ENCODE data around the gene FANCC.
"Not testable (repeated sequence)": the region's sequence is repeated elsewhere in the genome, so short reads cannot be mapped to it uniquely, and the experiment has no call there.

Gene FANCC

DNA sequence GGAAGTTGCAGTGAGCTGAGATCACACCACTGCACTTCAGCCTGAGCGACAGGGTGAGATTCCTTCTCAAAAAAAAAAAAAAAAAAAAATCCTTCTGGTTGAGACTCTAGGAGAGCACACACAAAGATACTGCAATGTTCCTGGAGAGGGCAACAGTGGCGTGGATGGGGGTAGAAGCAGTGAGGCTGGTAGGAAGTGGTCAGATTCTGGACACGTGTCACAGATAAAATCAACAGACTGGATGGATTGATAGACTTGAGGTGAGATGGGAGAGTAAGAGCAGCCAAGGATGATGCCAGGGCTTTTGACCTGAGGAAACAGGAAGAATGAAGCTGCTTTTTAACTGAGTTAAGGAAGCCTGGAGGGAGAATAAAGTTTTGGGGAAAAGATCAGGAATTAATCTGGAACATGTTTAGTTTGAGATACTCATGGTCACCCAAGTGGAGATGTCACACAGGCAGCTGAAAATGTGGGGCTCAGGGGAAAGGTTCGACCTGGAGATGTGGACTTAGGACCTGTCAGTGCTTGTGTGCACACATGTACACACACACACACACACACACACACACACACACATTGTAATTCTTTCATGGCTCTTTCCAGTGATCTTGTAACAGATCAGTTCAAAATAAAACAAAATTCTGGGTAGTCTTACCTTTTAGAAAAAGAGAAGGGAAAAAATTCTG, 88.1 kb downstream of the FANCC start:
- Histone ChIP-seq H2AFZ (ENCODE audit: low read depth, low read length) (no peak overlapping the region), H3K9me3 (ENCODE audit: low read length) (peaks cover 12% of the 10 kb centered on the region), H3K4me1 (ENCODE audit: insufficient read depth, low read length) (peaks cover 10% of the 10 kb centered on the region), H3K4me3 (ENCODE audit: low read length) (no peak overlapping the region), H3K36me3 (ENCODE audit: insufficient read depth, low read length) (no peaks in the 10 kb centered on the region), H3K27me3 (ENCODE audit: insufficient read depth, low read length) (no peaks in the 10 kb centered on the region)

DNA sequence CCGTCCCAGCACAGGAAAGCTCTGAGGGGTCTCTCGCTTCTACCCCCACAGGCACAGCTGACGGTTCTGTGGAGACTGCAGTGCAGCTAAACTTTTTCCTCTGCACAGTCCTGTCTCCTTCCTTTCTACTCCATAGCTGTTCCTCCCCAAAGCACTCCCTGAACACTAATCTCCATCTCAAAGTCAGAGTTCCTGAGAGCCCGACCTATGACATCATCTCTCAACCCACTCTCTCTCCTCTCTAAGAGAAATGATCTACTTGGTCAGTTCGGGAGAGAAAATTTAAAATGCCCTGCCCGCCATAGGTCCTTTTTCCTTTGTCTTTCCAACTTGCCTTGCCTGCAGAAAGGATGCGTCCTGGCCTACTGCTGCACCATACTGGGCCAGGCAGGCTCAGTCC, 90.6 kb downstream of the FANCC start:
- Histone ChIP-seq H3K27me3 (ENCODE audit: insufficient read depth, low read length) (no peaks in the 10 kb centered on the region), H3K36me3 (ENCODE audit: insufficient read depth, low read length) (no peaks in the 10 kb centered on the region), H3K4me1 (ENCODE audit: insufficient read depth, low read length) (peaks cover 10% of the 10 kb centered on the region), H3K9me3 (ENCODE audit: low read length) (peaks cover 8% of the 10 kb centered on the region), H3K4me3 (ENCODE audit: low read length) (no peak overlapping the region), H2AFZ (ENCODE audit: low read depth, low read length) (no peak overlapping the region)

DNA sequence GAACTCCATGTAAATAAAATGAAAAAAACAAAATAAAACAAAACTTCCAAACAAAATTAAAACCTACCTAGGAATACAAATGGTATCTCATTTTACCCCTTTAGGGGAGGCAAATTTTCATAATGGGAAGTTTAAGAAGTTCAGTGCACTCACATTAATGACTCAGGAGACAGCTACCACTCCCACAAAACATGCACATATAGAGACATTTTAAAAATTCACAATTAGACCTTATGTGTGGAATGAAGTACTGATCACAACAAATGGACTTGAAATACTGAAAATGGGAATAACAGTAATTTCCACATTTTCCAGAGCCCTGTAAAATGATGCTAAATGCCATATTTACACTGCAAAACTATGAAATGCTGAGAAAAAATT, 91.8 kb downstream of the FANCC start:
- peaks cover 10% of the 10 kb centered on the region for H3K4me1 ChIP-seq (ENCODE audit: insufficient read depth, low read length)
- no peaks in the 10 kb centered on the region for H3K36me3 ChIP-seq (ENCODE audit: insufficient read depth, low read length)
- no peak overlapping the region for H2AFZ ChIP-seq (ENCODE audit: low read depth, low read length)
- no peak overlapping the region for H3K4me3 ChIP-seq (ENCODE audit: low read length)
- H3K9me3 ChIP-seq (ENCODE audit: low read length): peaks cover 2% of the 10 kb centered on the region
- H3K27me3 ChIP-seq (ENCODE audit: insufficient read depth, low read length): no peaks in the 10 kb centered on the region

DNA sequence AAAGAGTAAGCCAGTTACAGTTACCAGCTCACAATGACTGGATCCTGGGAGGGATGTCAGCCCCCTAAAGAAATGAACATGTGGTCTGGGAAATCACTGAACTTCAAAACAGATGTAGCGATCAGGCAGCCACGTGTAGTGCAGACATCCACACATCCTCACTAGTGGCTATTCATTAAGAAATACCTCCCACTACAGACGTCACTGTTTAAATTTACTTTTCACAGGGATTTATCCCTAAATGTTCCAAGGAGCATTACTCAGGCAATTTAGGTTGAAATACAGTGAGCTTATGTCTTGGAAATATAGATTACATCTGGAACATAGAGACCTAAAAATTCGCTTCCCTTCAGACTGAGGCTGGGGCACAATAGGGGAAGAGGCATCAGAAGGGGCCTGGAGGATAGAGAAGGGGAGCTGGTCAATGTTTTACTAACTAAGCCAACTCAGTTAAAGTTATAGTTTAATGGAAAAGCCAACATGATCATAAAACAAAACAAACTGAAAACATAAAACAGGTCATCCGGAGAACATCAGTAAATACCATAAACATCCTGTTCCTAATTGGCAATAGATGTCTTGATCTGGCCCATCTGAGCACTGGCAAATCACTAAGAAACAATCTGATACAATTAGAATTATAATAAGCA, 92.3 kb downstream of the FANCC start:
- H3K27me3 ChIP-seq (ENCODE audit: insufficient read depth, low read length): no peaks in the 10 kb centered on the region
- peaks cover 10% of the 10 kb centered on the region for H3K4me1 ChIP-seq (ENCODE audit: insufficient read depth, low read length)
- no peak overlapping the region for H3K4me3 ChIP-seq (ENCODE audit: low read length)
- H3K36me3 ChIP-seq (ENCODE audit: insufficient read depth, low read length): no peaks in the 10 kb centered on the region
- H2AFZ ChIP-seq (ENCODE audit: low read depth, low read length): no peak overlapping the region
- H3K9me3 ChIP-seq (ENCODE audit: low read length): peaks cover 2% of the 10 kb centered on the region

DNA sequence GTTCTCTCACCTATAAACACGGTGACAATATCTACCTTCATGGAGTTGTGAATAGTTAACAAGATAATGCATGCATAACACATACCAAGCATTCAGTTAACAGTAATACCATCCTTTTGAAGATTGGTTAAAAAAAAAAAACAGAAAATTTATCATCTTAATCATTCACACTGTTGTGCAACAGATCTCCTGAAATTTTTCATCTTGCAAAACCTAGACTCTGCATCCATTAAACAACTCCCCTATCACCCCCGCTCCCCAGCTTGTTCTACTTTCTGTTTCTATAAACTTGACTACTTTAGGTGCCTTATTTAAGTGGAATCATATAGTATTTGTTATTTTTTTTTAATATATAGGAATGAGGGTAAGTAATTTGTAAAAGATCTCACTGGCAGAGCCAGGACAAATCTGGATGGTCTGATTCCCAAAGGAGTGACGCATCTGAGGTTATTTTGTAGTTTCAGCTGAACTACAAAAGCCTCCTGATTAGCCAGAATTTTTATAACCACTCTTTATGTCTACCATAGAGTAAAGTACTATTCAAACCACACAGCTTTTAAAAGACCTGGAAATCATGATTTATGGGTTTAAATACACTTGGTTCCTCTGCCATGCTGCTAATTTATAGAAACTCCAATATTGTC, 93.0 kb downstream of the FANCC start:
- Histone ChIP-seq H3K27me3 (ENCODE audit: insufficient read depth, low read length) (no peaks in the 10 kb centered on the region), H3K9me3 (ENCODE audit: low read length) (no peaks in the 10 kb centered on the region), H3K4me1 (ENCODE audit: insufficient read depth, low read length) (peaks cover 10% of the 10 kb centered on the region), H2AFZ (ENCODE audit: low read depth, low read length) (no peak overlapping the region), H3K4me3 (ENCODE audit: low read length) (no peak overlapping the region), H3K36me3 (ENCODE audit: insufficient read depth, low read length) (no peaks in the 10 kb centered on the region)

DNA sequence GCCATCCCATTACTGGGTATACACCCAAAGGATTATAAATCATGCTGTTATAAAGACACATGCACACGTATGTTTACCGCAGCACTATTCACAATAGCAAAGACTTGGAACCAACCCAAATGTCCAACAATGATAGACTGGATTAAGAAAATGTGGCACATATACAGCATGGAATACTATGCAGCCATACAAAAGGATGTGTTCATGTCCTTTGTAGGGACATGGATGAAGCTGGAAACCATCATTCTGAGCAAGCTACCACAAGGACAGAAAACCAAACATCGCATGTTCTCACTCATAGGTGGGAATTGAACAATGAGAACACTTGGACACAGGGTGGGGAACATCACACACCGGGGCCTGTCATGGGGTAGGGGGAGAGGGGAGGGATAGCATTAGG, 97.2 kb downstream of the FANCC start:
- H3K27me3 ChIP-seq (ENCODE audit: insufficient read depth, low read length); H3K9me3 ChIP-seq (ENCODE audit: low read length); H3K36me3 ChIP-seq (ENCODE audit: insufficient read depth, low read length); H3K4me1 ChIP-seq (ENCODE audit: insufficient read depth, low read length); H3K4me3 ChIP-seq (ENCODE audit: low read length); H2AFZ ChIP-seq (ENCODE audit: low read depth, low read length): not testable (repeated sequence)

DNA sequence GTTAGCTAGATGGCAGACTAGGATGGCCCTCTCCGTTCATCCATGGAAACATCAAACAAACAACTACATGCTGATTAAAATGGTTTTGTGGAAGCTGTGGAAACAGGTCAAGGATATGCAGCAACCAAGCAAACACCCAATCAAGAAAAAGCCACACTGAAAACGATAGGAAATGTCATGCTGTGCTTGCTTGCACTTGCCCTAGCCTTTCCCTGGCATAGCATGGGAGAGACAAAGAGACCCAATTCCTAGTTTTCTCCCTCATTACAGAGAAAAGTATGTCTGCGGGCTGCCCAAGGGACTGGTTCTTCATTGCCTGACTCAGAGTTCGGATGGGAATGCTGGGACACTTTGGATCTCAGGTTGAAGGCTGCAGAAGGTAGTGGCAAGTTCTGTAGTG, 98.7 kb downstream of the FANCC start:
- Histone ChIP-seq H3K36me3 (ENCODE audit: insufficient read depth, low read length) (no peaks in the 10 kb centered on the region), H3K27me3 (ENCODE audit: insufficient read depth, low read length) (no peaks in the 10 kb centered on the region), H3K9me3 (ENCODE audit: low read length) (no peaks in the 10 kb centered on the region), H3K4me1 (ENCODE audit: insufficient read depth, low read length) (no peaks in the 10 kb centered on the region), H3K4me3 (ENCODE audit: low read length) (no peak overlapping the region), H2AFZ (ENCODE audit: low read depth, low read length) (no peak overlapping the region)

DNA sequence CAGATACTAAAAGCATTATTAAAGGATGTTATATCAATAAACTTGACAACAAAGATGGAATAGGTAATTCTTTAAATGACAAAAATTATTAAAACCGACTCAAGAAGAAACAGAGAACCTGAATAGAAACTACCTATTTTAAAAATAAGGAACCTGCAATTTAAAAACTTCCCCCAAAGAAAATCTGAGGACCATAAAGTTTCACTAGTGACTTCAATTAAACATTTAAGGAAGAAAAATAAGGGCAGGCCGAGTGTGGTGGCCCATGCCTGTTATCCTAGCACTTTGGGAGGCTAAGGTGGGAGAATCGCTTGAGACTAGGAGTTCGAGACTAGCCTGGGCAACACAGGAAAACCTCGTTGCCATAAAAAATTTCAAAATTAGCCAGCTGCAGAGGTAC, 99.6 kb downstream of the FANCC start:
- no peak overlapping the region for H3K4me3 ChIP-seq (ENCODE audit: low read length)
- no peak overlapping the region for H2AFZ ChIP-seq (ENCODE audit: low read depth, low read length)
- H3K4me1 ChIP-seq (ENCODE audit: insufficient read depth, low read length): no peaks in the 10 kb centered on the region
- H3K9me3 ChIP-seq (ENCODE audit: low read length): no peaks in the 10 kb centered on the region
- no peaks in the 10 kb centered on the region for H3K36me3 ChIP-seq (ENCODE audit: insufficient read depth, low read length)
- no peaks in the 10 kb centered on the region for H3K27me3 ChIP-seq (ENCODE audit: insufficient read depth, low read length)

DNA sequence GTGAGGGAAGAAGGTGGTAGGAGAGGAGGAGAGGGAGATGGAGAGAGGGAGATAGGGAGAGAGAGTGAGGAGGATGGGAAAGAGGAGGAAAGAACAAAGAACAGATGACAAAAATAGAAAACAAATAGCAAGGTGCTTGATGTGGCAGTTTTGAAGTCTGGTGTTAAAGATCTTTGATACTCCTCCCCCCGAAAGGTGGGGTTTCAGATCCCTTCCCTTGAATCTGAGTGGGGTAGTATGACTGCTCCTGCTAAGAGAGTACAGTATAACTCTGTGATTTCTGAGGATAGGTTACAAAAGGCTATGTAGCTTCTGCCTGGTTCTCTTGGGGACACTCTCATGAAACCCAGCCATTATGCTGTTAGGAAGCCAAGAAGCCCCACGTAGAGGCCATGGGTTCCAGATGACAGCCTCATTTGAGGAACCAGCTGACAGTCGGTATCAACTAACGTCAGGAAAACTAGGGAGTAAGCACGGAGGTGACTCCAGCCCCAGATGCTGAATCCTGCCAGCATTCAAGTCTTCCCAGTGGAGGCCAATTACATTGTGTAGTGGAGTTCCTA, 102.1 kb downstream of the FANCC start:
- H3K27me3 ChIP-seq (ENCODE audit: insufficient read depth, low read length): no peaks in the 10 kb centered on the region
- H3K4me3 ChIP-seq (ENCODE audit: low read length): no peak overlapping the region
- H3K9me3 ChIP-seq (ENCODE audit: low read length): no peaks in the 10 kb centered on the region
- H2AFZ ChIP-seq (ENCODE audit: low read depth, low read length): no peak overlapping the region
- peaks cover 10% of the 10 kb centered on the region for H3K4me1 ChIP-seq (ENCODE audit: insufficient read depth, low read length)
- H3K36me3 ChIP-seq (ENCODE audit: insufficient read depth, low read length): no peaks in the 10 kb centered on the region

DNA sequence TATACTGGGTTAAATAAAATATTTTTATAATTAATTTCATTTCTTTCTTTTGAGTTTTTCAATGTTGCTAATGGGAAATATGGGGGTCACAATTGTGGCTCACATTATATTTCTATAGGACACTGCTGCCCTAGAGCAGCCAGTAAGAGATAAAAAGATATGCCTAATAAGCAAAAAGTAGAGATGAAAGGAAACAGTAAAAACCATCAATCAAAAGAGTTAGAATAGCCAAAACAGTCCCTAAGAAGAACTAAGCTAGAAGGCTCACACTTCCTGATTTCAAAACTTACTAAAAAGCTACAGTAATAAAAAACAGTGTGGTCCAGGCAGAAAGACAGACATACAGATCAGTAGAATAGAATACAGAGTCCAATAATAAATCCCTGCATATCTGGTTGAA, 104.4 kb downstream of the FANCC start:
- Histone ChIP-seq H3K27me3 (ENCODE audit: insufficient read depth, low read length) (no peaks in the 10 kb centered on the region), H3K9me3 (ENCODE audit: low read length) (no peaks in the 10 kb centered on the region), H3K36me3 (ENCODE audit: insufficient read depth, low read length) (no peaks in the 10 kb centered on the region), H2AFZ (ENCODE audit: low read depth, low read length) (no peak overlapping the region), H3K4me1 (ENCODE audit: insufficient read depth, low read length) (peaks cover 10% of the 10 kb centered on the region), H3K4me3 (ENCODE audit: low read length) (no peak overlapping the region)

DNA sequence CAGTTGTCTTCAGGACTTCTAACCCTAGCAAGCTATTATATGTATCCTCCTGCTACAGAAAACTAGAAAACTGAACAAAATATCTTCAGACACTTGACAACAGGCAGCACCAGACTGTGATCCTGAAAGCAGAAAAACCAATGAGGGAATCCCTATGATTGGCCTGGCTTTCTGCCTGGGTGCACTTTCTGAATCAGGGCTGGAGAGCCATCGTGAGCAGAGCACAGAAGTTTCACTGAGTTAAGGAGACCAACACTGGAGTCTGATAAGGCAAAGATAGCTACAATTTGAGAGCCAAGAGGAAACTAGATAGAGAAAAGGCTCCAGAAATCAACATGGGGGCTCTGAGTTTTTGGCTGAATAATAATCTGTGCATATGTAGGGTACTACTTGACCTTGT, 106.5 kb downstream of the FANCC start:
- Histone ChIP-seq H3K36me3 (ENCODE audit: insufficient read depth, low read length) (no peaks in the 10 kb centered on the region), H3K4me1 (ENCODE audit: insufficient read depth, low read length) (peaks cover 16% of the 10 kb centered on the region), H2AFZ (ENCODE audit: low read depth, low read length) (no peak overlapping the region), H3K9me3 (ENCODE audit: low read length) (no peaks in the 10 kb centered on the region), H3K27me3 (ENCODE audit: insufficient read depth, low read length) (no peaks in the 10 kb centered on the region), H3K4me3 (ENCODE audit: low read length) (no peak overlapping the region)

DNA sequence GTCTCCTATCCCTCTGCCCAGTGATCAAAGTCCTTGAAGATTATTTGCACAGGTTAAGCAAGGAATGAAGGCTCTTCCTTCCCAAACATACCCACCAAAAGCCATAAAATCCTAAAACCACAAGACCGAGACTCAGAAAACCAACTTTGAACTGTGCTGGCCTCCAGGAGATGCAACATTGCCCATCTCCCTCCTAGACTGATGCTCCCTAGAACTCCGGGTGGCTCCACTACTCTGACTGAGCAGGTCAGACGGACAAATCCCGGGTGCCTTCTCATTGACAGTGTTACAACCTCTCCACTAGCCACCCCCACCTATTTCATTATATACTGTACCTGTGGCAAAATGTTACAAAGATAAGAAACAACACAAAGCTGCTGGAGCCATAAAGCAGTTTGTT, 110.1 kb downstream of the FANCC start:
- no peak overlapping the region for H2AFZ ChIP-seq (ENCODE audit: low read depth, low read length)
- H3K27me3 ChIP-seq (ENCODE audit: insufficient read depth, low read length): no peaks in the 10 kb centered on the region
- H3K9me3 ChIP-seq (ENCODE audit: low read length): no peaks in the 10 kb centered on the region
- no peak overlapping the region for H3K4me3 ChIP-seq (ENCODE audit: low read length)
- peaks cover 20% of the 10 kb centered on the region for H3K4me1 ChIP-seq (ENCODE audit: insufficient read depth, low read length)
- H3K36me3 ChIP-seq (ENCODE audit: insufficient read depth, low read length): no peaks in the 10 kb centered on the region

DNA sequence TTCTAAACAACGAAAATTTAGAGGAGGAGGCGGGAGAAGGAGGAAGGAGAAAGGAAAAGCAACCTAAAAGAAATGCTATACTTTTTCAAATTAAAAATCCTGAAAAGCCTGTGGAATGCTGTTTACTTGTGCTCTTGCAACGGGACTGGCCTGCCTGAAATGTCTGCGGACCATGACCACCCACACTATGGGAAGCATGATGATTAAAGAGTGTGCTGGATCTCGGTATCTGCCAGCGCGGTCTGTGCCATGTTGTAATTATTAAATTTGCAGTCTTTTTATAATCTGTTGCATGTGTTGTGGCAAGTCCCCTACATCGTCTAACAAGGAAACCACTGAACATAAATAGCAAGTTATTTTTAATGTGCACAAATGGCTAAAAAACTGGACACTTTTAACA, 111.4 kb downstream of the FANCC start:
- Histone ChIP-seq H3K27me3 (ENCODE audit: insufficient read depth, low read length) (no peaks in the 10 kb centered on the region), H3K4me1 (ENCODE audit: insufficient read depth, low read length) (peaks cover 19% of the 10 kb centered on the region), H3K9me3 (ENCODE audit: low read length) (no peaks in the 10 kb centered on the region), H3K4me3 (ENCODE audit: low read length) (no peak overlapping the region), H3K36me3 (ENCODE audit: insufficient read depth, low read length) (no peaks in the 10 kb centered on the region), H2AFZ (ENCODE audit: low read depth, low read length) (no peak overlapping the region)
